HG03060 (cell line): ENCODE results near the gene MYH14.

Experiments used
- ATAC-seq: cut with Tn5 transposase; IDR thresholded peaks from one replicate; pipeline ENCODE4 v1.9.1; 2021; ENCODE audit warnings: low read depth, moderate number of reproducible peaks; ENCODE audit not compliant: unreplicated experiment

MYH14 gene

GRCh38 chr19:50356691-50357177, 153.3 kb downstream of the MYH14 start:
- ATAC-seq = no peak

- ATAC-seq = no peak
Measured at GRCh38 chr19:50357178-50358100, 154.0 kb downstream of the MYH14 start.

GRCh38 chr19:50358483-50359327, 155.3 kb downstream of the MYH14 start:
- ATAC-seq = no peak

GRCh38 chr19:50359328-50359818, 156.0 kb downstream of the MYH14 start:
- ATAC-seq = no peak
